ENCODE measurements around the gene PITPNC1.
"Not testable (repeated sequence)": the region's sequence is repeated elsewhere in the genome, so short reads cannot be mapped to it uniquely, and the experiment has no call there.

PITPNC1 gene

DNA sequence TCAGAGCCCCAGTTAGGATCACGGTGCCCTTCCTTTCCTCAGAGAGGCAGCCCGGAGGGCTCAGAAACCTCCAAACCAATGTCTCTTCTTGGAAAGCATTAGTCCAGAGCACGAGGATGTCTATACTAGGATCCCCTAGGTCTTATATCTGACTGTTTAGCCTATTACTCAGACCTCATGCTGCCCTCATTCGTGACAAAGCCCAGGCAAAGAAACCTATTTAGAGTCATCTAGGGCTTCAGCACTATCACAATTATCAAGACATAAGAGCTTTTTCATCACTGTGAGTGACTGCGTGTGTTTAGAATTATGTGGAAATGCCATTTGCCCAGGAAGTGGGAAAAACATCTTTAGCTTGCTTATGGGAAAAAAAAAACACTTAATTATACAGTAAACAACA lies 180.8 kb downstream of the PITPNC1 start:
- no peak for DNase-seq

DNA sequence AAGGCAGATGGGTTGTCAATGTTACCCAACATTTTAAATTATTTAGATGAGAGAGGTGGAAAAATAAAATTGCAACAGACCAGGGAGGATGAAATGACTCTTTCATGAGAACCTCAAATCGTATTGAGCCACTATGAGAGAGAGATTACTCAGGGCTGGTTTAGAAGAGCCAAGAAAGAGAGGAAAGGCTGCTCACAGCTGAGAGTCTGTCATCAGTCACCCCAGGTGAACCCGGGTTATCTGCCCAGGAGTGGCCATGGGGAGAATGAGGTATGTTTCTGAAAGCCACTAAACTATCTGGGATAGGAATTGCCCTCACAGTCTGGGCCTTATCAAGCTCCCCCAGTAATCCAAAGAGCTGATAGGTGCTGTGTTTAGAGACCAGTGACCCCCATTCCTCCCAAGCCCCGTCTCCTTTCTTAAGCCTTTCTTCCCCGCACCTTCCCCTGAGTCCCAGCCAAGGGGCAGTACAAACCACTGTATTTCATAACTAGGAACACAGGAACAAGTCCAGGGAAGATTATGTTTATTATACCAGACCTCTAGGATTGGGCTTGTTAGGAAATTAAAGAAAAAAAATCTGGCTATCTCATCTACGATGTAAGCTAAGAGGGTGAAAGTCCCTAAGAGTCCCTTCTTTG lies 181.8 kb downstream of the PITPNC1 start:
- DNase-seq: peak; percentile 31

DNA sequence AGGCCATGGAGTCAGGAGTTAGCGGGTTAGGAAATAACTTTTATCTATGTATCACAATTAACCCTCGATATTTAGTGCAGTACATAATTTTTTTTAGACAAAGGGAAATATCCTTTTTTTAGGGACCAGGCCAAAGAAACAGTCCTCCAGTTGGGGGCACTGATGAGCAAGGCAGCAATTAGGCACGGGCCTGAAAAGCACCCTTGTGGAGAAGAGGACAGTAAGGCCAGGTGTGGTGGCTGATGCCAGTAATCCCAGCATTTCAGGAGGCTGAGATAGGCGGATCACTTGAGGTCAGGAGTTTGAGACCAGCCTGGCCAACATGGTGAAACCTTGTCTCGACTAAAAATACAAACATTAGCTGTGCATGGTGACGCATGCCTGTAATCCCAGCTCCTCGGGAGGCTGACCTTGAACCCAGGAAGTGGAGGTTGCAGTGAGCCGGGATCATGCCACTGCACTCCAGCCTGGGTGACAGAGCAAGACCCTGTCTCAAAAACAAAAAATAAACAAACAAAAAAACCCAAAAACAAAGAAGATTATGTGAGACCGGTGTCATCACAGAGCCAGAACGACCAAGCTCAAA lies 182.4 kb downstream of the PITPNC1 start:
- DNase-seq: no peak

DNA sequence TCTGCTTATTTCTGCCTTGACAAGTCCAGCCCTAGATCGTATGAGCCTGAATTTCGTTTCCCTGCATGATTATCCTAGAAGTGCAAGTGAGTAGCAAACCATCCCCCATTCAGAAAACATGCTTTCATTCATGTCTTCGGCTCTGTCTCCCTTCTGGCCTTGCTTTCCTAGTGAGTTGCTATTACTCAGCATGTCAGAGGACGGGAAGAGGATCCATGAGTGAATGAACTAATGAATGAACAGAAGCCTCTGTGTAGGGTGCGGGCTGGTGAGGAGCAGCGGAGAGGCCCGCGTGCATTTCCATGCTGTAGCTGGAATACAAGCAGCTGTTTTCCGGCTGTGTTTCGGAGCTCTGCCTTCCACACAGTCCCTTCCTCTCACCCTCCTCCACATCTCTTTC lies 184.9 kb downstream of the PITPNC1 start:
- DNase-seq: no peak

DNA sequence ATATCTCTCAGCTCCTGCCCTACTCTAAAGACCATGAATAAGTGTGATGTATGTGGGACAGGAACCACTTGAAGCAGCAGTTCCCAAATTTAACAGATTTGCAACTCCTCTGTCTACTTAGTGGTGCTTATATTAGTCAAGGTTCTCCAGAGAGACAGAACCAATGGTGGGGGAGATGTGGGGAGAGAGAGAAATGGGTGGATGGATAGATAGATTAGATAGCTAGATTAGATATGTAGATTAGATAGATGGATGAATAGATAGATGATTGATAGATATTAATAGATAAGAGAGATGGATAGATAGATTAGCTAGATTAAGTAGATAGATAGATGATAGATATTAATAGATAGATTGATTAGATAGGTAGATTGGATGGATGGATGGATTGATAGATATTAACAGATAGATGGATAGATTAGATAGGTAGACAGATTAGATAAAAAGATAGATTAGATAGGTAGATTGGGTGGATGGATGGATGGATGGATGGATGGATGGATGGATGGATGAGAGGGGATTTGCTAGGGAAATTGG lies 186.7 kb downstream of the PITPNC1 start:
- DNase-seq: no peak

DNA sequence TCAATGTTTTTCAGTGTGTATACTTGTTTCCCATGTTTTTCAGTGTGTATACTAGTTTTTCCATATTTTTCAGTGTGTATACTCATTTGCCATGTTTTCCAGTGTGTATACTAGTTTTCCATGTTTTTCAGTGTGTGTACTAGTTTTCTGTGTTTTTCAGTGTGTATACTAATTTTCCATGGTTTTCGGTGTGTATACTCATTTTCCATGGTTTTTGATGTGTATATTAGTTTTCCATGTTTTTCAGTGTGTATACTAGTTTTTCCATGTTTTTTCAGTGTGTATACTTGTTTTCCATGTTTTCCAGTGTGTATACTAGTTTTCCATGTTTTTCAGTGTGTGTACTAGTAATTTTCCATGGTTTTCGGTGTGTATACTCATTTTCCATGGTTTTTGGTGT lies 188.0 kb downstream of the PITPNC1 start:
- no peak for DNase-seq

DNA sequence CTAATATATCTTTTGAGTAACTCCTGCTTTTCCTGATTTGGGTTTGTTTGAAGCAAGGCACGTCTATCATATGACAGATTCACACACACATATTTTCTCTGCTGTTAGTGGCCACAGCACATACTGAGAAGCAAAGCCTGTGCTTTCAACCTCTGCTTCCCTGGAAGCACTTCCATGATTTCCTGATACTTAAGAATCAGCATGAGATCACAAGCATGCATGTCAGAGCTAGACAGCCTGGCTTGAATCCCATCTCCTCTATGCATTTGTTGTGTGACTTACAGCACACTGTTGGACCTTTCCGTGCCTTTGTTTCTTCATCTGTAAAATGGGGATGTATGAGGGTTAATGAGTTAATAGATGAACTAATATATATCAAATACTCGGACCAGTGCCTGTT lies 189.6 kb downstream of the PITPNC1 start:
- DNase-seq: no peak

DNA sequence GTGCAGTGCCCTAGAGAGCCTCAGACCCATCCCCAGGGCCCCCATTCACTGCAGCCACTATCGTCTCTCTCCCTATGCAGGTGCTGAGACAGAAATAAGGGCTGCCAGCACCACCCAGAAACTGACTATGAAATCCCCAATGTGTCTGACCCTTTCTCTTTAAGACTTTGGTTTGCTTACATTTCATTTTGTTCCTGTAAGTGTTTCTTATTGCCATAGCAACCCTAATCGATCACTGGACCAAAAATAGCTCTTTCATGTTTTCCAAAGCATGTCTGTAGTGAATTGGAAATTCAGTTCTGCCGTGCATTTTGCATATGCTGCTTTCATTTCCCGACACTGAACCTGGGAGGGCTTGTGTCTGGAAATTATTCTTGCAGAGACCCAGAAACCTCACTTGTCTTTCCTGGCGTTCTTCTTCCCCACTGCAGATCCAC lies 192.0 kb downstream of the PITPNC1 start:
- no peak for DNase-seq

DNA sequence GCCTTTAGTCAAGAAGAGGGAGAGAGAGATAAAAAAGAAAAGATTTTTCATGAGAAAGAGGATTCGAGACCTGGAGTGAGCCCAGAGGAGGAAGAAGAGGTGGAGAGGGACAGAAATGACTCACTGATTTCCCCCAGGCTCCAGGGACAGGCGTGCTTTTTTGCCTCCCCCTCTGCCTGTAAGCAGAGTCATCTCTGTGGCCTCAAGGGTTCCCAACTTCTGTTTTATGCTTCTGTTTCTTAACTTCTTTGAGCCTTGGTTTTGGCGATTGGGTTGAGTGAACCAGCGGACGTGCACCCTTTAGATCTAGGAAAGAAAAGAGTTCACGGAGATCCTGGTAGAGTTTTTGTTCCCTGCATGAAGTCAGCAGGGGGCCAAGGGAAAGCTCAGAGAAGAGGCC lies 192.8 kb downstream of the PITPNC1 start:
- no peak for DNase-seq

DNA sequence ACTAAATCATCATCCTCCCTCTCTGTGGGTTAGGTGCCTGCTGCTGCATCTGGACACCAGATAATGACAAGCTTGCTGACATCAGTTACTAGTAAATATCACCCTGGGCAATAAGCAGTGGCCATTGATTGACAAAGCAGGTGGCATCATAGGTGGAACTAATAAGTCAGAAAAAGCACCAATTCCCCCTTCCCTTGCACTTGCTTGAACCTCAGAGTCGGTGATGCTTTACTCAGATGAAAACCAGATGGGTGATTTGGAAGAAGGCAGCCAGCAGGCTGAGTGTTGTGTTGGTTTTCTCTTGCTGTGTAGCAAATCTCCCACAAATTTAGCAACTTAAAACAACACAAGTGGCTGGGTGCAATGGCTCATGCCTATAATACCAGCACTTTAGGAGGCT lies 193.7 kb downstream of the PITPNC1 start:
- DNase-seq: no peak

DNA sequence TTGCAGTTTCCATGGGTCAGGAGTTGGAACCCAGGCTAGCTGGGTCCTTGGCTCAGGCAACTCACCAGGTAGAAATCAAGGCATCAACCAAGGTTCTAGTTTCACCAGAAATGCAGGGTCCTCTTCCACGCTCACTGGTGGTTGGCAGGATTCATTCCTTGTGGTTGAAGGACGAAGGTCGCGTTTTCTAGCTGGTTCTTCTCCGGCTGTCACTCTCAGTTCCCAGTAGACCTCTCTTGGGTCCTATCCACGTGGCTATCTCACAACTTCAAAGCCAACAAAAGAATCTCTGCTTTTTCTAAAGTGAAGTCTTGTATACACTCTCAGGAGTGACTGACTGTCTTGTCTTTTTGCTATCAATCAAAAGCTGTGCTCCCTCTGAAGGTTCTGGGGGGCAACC lies 194.4 kb downstream of the PITPNC1 start:
- DNase-seq: no peak

DNA sequence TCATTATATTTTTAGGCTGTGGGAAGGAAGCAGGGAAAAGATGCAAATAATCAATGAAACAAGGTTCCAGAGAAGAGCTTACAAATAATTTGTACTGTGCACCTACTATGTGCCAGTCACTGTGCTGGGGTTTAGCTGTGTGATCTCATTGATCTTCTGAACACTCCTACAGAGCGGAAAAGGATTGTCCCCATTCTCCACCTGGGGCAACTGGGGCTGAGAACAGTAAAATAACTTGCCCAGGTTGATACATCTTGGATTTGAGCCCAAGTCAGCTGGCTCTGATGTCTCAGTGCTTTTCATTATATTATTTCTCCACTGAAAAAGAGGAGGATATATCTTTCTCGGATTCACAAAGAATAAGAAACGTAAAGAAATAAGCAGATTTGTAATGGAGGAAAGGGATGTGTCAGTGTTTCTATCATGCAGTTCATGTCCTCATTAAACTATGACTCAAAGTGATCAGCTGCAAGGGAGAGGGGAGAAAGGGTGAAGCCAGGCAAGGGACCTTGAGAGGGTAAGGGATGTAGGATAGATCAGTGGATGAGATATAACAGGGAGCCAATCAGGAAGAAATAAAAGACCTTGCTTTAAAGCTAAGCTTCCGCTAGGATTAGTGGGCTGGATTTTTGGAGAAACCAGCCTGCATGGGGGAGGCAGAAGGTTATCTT lies 197.0 kb downstream of the PITPNC1 start:
- no peak for DNase-seq

DNA sequence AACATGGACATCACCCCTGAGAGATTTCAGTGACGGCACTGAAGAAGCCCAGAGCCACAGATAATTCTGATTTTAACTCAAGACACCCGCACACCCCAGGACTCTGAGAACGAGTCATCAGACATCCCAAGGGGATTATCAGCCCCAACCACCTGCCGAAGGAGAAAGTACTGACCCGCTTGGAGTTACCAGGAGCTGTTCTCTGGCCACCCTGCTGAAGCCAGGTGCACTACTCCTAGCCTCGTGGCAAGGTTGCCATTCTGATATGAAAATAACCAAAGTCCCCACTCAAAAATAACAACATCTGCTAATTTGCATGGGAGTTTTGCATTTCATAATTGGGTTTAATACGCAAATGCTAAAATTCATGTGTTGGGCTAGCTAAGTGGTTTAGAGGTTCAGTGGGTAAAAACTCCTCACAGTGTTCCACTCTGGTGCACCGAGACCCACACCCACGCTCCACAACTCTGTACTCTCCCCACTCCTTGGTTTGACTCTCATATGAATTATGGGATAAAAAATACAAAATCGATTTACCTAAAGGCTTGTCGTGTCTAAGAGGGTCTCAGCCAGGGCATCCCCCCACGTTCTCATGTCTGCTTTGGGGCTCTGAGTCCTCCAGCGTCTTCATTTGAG lies 197.7 kb downstream of the PITPNC1 start:
- DNase-seq: no peak

DNA sequence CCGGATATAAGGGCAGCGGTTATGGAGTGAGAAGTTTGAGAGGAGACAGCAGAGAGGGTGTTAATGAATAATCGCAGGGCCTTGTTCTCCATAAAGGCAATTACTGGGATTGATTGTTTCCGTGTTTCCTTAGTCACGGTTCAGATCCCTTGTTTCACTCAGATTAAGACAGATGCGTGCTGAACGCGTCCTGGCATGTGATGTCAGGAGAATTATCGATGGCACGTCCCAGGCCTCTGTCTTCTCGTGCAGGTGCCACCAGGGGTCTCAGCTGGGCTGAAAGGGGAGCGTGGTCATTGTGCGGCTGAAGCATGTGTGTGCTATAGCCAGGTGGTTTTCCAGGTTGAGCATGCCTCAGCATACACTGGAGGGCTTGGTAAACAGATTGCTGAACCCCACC lies 198.2 kb downstream of the PITPNC1 start:
- DNase-seq: no peak

DNA sequence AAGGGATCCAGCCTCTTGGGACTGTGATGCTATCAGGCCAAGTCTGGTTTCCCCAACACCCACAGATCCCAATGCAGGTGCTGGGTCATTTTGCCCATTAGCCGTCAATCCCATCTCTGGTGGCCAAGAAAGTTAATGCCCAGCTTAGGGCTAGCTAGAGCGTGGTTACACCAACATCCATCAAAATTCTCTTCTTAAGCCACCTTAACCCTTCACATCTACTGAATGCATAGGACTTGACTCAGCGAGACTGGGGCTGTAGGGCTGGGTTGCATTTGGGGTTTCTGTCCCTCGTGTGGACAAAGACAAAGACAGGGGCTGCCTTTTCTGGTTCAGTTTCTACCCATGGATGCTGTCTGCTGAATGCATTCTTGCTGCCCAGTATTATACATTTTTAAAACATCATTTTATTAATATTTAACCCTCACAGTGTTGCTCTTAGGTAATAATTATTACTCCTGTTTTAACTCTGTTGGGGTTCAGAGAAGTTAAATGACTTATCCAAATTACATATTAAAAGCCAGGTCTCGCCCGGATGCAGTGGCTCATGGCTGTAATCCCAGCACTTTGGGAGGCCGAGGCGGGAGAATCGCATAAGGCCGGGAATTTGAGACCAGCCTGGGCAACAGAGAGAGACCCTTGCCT lies 199.5 kb downstream of the PITPNC1 start:
- no peak for DNase-seq

DNA sequence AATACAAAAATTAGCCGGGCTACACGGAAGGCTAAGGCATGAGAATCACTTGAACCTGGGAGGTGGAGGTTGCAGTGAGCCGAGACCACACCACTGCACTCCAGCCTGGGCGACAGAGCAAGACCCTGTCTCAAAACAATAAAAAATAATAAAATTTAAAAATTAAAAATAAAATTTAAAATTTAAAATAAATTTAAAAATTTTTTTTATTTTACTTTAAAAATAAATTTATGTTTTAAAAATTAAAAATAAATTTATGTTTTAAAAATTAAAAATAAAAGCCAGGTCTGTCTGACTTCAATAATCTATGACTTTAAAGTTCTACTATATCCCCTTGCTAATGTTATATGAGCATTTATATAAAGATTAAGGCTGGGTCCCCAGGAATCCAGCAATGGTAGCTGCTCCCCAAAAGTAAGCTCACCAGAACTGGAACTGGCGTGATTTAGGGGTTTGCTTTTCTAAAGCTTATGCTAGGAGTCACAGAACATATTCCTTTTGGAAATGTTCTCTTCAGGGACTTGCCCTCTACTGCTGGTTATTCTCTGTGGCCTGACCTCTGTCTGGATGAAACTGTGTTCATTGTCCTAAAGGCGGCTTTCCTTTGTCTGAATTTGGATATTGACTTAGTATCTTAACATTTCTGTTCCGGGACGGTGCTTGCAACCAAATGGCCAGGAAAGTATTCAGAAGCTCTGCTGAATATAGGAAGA lies 200.5 kb downstream of the PITPNC1 start:
- no peak for DNase-seq

DNA sequence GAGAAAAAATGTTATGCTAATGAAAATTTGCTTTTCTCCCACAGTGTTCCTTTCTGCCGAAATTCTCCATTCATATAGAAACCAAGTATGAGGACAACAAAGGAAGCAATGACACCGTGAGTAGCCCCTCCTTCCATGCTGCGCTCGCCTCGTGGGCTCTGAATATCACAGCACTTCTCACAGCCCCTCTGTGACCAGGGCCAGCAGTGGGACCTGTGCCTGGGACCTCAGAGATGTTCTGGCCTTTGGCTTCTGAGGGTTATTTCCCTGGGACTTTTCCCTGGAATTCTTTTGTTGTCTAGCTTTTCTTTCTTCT lies 201.0 kb downstream of the PITPNC1 start:
- DNase-seq: no peak

DNA sequence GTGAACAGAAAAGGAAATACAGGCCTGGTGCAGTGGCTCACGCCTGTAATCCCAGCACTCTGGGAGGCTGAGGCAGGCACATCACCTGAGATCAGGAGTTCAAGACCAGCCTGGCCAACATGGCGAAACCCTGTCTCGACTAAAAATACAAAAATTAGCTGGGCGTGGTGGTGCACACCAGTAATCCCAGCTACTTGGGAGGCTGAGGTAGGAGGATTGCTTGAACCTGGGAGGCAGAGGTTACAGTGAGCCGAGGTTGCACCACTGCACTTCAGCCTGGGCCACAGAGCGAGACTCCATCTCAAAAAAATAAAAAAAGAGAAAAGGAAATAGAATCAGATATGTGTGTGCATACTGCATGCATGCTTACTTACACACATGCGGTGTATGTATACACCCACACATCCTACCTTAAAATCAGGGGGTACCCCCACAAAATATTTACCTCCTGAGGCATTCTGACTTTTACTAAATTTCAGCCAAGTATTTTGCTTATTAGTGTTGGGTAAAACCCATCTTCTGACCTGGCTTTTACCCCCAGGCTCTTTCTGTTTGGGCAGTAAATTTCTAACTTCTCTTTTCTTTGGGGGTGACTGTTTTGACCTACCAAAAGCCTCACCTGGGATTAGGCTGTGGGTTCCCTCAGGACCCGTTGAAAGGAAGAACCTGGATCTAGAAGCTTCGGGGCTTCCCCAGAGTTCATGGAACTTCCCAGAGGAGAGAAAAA lies 201.8 kb downstream of the PITPNC1 start:
- DNase-seq: not testable (repeated sequence)

DNA sequence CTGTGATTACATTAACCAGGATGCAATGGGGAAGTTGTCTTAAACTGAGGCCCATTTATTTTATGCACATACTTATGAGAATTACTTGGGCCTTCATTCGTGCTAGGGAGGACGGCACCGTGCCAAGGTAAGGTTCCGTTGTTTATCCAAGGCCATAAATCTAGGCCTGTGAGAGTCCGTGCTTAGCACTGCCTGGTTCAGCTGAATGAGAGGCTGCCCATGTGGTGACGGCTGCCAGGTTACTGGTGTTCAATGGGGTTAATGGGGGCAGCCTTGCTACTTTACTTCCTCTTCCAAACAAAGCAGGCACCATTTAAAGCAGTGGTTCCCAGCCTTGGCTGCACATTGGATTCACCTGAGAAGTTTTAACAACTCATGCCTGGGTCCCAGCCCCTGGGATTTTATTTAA lies 205.6 kb downstream of the PITPNC1 start:
- no peak for DNase-seq

DNA sequence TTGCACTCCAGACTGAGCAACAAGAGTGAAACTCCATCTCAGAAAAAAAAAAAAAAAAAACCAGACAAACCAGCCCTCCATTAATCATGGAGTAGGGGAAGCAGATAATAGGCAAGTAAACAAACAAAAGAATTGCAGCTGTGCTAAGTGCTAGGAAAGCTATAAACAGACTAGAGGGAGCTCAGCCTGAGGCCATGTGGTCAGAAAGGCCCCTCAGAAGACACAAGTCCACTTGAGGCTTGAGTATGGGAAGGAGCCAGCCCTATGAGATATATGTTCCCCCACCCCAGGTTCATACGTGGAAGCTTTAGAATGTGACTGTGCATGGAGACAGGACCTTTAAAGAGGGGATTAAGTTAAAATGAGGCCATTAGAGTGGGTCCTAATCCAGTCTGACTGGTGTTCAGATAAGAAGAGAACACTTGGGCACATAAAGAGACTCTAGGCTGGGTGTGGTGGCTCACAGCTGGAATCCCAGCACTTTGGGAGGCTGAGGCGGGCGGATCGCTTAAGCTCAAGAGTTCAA lies 208.1 kb downstream of the PITPNC1 start:
- DNase-seq: no peak

DNA sequence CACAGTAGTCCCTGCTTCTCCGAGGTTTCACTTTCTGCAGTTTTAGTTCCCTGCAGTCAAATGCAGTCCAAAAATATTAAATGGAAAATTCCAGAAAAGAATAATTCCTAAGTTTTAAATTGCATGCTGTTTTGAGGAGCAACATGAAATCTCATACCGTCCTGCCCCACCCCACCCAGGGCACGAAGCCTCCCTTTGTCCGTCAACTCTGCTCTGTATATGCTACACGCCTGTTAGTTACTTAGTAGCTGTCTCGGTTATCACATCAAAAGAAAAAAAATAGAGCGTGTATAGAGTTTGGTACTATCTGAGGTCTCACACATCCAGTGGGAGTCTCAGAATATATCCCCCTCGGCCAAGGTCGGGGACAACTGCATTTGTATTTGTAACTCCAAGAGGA lies 211.2 kb downstream of the PITPNC1 start:
- no peak for DNase-seq
